ENCODE measurements around the gene LPCAT2.

GRCh38 chr16:55622930-55623561 lies 114.2 kb downstream of the LPCAT2 start:
- TF ChIP-seq POLR2A (IDR thresholded peaks at IDR 0.05), result no peak
- TF ChIP-seq, protein P1, sequence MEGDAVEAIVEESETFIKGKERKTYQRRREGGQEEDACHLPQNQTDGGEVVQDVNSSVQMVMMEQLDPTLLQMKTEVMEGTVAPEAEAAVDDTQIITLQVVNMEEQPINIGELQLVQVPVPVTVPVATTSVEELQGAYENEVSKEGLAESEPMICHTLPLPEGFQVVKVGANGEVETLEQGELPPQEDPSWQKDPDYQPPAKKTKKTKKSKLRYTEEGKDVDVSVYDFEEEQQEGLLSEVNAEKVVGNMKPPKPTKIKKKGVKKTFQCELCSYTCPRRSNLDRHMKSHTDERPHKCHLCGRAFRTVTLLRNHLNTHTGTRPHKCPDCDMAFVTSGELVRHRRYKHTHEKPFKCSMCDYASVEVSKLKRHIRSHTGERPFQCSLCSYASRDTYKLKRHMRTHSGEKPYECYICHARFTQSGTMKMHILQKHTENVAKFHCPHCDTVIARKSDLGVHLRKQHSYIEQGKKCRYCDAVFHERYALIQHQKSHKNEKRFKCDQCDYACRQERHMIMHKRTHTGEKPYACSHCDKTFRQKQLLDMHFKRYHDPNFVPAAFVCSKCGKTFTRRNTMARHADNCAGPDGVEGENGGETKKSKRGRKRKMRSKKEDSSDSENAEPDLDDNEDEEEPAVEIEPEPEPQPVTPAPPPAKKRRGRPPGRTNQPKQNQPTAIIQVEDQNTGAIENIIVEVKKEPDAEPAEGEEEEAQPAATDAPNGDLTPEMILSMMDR (IDR thresholded peaks at IDR 0.05), result no peak
